Right lung (tissue), 5 donors: ENCODE measurements around the gene ILRUN. TPM values are rescaled to one million over a fixed set of nuclear protein-coding genes. Genes with fewer than 3 reads are reported as not detected.

ENCODE experiments used
- polyA plus RNA-seq, 5 donors: library from polyadenylated mRNA; unstranded; fragments of 120-200 nt; gene quantifications; one replicate each; pipeline versions ENCODE4 v1.2.1 to v1.2.3, GENCODE V29; 2013; ENCODE audit warnings: inconsistent platforms in 1 of 5, low replicate concordance in 1 of 5; ENCODE audit not compliant: insufficient read length in 5 of 5, insufficient read depth in 1 of 5

Gene ILRUN
- polyA plus RNA-seq, 5 donors, result 41.4 to 49.2 (median 46.1) TPM

Other genes starting within 250 kb of the ILRUN start
- gene PACSIN1, start 230.7 kb downstream of the ILRUN start, polyA plus RNA-seq, result under 1 TPM; 0.24 to 0.76 (median 0.31) TPM
- 1 to 10 TPM in 3 of 5 donors, under 1 TPM in 2; 0.65 to 3.1 (median 1.2) TPM for gene SPDEF, start 140.4 kb downstream of the ILRUN start, polyA plus RNA-seq
- 100 to 1,000 TPM; 110 to 153 (median 134) TPM for gene SNRPC, start 60.7 kb upstream of the ILRUN start, polyA plus RNA-seq
- 10 to 100 TPM in 4 of 5 donors, 1 to 10 TPM in 1; 8.9 to 13.1 (median 12.7) TPM for gene BLTP3A, start 95.3 kb upstream of the ILRUN start, polyA plus RNA-seq
- 10 to 100 TPM; 46.1 to 59.1 (median 50.0) TPM for gene TAF11, start 191.3 kb upstream of the ILRUN start, polyA plus RNA-seq
- 10 to 100 TPM; 20.2 to 27.5 (median 25.0) TPM for gene ANKS1A, start 192.5 kb upstream of the ILRUN start, polyA plus RNA-seq